Measurements from ENCODE around the gene ZNF438.

DNA sequence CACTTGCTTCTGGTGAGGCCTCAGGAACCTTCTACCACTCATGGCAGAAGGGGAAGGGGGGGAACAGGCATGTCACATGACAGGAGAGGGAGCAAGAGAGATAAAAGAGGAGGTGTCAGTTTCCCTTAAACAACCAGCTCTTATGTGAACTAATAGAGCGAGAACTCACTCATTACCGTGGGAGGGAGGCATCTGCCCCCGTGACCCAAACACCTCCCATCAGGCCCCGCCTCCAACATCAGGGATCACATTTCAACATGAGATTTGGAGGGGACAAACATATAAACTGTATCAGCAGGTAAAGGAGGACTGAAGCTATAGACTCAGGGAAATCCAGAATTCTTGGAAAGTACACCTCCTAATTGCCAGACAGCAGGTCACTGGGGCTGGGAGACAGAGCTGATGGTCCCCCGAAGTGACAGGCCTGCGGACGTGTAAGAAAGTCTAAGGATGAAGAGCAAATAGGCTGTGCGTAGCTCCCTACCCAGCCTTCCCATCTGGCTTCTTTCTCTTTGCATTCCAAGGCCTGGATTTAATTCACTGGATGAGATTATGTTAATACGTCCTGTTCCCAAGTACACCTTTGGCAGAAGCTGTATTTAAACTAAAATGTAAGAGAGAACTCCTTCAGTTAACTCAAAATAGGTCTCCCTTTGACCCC is 215.4 kb downstream of the ZNF438 start:
- TF ChIP-seq ZNF83 (CRISPR knock-in tag; IDR thresholded peaks at IDR 0.05; ENCODE audit: borderline replicate concordance) (no peak), FOSL1 (CRISPR knock-in tag; IDR thresholded peaks at IDR 0.05; ENCODE audit: borderline replicate concordance) (no peak)
- TF ChIP-seq, protein P1, sequence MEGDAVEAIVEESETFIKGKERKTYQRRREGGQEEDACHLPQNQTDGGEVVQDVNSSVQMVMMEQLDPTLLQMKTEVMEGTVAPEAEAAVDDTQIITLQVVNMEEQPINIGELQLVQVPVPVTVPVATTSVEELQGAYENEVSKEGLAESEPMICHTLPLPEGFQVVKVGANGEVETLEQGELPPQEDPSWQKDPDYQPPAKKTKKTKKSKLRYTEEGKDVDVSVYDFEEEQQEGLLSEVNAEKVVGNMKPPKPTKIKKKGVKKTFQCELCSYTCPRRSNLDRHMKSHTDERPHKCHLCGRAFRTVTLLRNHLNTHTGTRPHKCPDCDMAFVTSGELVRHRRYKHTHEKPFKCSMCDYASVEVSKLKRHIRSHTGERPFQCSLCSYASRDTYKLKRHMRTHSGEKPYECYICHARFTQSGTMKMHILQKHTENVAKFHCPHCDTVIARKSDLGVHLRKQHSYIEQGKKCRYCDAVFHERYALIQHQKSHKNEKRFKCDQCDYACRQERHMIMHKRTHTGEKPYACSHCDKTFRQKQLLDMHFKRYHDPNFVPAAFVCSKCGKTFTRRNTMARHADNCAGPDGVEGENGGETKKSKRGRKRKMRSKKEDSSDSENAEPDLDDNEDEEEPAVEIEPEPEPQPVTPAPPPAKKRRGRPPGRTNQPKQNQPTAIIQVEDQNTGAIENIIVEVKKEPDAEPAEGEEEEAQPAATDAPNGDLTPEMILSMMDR (CRISPR knock-in tag; IDR thresholded peaks at IDR 0.05) = no peak
- TF ChIP-seq, protein P2, sequence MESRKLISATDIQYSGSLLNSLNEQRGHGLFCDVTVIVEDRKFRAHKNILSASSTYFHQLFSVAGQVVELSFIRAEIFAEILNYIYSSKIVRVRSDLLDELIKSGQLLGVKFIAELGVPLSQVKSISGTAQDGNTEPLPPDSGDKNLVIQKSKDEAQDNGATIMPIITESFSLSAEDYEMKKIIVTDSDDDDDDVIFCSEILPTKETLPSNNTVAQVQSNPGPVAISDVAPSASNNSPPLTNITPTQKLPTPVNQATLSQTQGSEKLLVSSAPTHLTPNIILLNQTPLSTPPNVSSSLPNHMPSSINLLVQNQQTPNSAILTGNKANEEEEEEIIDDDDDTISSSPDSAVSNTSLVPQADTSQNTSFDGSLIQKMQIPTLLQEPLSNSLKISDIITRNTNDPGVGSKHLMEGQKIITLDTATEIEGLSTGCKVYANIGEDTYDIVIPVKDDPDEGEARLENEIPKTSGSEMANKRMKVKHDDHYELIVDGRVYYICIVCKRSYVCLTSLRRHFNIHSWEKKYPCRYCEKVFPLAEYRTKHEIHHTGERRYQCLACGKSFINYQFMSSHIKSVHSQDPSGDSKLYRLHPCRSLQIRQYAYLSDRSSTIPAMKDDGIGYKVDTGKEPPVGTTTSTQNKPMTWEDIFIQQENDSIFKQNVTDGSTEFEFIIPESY (CRISPR knock-in tag; IDR thresholded peaks at IDR 0.05) = no peak

Measured in HepG2 (cell line).